ENCODE data around the gene APOC3.
"Not testable (repeated sequence)": the region's sequence is repeated elsewhere in the genome, so short reads cannot be mapped to it uniquely, and the experiment has no call there.

APOC3 gene

DNA sequence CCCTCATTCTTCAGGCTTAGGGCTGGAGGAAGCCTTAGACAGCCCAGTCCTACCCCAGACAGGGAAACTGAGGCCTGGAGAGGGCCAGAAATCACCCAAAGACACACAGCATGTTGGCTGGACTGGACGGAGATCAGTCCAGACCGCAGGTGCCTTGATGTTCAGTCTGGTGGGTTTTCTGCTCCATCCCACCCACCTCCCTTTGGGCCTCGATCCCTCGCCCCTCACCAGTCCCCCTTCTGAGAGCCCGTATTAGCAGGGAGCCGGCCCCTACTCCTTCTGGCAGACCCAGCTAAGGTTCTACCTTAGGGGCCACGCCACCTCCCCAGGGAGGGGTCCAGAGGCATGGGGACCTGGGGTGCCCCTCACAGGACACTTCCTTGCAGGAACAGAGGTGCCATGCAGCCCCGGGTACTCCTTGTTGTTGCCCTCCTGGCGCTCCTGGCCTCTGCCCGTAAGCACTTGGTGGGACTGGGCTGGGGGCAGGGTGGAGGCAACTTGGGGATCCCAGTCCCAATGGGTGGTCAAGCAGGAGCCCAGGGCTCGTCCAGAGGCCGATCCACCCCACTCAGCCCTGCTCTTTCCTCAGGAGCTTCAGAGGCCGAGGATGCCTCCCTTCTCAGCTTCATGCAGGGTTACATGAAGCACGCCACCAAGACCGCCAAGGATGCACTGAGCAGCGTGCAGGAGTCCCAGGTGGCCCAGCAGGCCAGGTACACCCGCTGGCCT, 641 bp downstream of the APOC3 start:
- DNase-seq (ENCODE audit: low spot score), result no peak

DNA sequence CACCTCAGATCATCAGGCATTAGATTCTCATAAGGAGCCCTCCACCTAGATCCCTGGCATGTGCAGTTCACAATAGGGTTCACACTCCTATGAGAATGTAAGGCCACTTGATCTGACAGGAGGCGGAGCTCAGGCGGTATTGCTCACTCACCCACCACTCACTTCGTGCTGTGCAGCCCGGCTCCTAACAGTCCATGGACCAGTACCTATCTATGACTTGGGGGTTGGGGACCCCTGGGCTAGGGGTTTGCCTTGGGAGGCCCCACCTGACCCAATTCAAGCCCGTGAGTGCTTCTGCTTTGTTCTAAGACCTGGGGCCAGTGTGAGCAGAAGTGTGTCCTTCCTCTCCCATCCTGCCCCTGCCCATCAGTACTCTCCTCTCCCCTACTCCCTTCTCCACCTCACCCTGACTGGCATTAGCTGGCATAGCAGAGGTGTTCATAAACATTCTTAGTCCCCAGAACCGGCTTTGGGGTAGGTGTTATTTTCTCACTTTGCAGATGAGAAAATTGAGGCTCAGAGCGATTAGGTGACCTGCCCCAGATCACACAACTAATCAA, 2.2 kb downstream of the APOC3 start:
- no peak for DNase-seq (ENCODE audit: low spot score)

DNA sequence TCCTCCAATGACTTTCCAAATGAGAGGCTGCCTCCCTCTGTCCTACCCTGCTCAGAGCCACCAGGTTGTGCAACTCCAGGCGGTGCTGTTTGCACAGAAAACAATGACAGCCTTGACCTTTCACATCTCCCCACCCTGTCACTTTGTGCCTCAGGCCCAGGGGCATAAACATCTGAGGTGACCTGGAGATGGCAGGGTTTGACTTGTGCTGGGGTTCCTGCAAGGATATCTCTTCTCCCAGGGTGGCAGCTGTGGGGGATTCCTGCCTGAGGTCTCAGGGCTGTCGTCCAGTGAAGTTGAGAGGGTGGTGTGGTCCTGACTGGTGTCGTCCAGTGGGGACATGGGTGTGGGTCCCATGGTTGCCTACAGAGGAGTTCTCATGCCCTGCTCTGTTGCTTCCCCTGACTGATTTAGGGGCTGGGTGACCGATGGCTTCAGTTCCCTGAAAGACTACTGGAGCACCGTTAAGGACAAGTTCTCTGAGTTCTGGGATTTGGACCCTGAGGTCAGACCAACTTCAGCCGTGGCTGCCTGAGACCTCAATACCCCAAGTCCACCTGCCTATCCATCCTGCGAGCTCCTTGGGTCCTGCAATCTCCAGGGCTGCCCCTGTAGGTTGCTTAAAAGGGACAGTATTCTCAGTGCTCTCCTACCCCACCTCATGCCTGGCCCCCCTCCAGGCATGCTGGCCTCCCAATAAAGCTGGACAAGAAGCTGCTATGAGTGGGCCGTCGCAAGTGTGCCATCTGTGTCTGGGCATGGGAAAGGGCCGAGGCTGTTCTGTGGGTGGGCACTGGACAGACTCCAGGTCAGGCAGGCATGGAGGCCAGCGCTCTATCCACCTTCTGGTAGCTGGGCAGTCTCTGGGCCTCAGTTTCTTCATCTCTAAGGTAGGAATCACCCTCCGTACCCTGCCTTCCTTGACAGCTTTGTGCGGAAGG, 2.9 kb downstream of the APOC3 start:
- DNase-seq (ENCODE audit: low spot score), result no peak

DNA sequence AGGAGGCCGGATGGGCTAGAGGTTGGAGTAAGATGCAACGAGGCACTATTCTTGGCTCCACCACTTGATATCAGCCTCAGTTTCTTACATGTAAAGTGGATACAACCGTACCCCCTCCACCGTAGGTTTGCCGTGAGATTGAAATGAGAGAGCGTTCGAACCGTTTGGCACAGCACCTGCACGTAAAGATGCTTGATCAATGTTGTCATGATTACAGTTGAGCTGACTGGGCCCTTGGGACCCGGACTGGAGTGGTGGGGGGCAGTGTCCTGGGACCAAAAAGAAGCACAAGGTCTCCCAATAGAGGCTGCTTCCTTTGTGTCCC, 3.7 kb downstream of the APOC3 start:
- DNase-seq (ENCODE audit: low spot score), result no peak

GRCh38 chr11:116833816-116834534, 4.3 kb downstream of the APOC3 start:
- no peak for DNase-seq (ENCODE audit: low spot score)

DNA sequence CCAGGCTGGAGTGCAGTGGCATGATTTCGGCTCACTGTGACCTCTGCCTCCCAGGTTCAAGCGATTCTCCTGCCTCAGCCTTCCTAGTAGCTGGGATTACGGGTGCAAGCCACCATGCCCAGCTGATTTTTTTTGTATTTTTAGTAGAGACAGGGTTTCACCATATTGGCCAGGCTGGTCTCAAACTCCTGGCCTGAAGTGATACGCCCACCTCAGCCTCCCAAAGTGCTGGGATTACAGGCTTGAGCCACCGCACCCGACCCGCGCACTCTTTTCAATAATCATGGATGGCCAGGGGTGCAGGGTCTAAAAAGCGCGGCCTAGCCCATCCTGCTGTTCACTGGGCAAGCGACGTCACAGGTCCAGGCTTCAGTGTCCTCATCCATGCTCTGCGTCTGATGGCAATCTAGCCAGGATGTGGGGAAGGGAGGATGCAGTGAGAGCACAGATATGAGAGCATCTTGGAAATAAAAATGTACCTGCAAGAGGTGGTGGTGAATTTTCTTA, 4.9 kb downstream of the APOC3 start:
- not testable (repeated sequence) for DNase-seq (ENCODE audit: low spot score)

- no peak for DNase-seq (ENCODE audit: low spot score)
Measured at GRCh38 chr11:116835042-116835772, 5.5 kb downstream of the APOC3 start.

DNA sequence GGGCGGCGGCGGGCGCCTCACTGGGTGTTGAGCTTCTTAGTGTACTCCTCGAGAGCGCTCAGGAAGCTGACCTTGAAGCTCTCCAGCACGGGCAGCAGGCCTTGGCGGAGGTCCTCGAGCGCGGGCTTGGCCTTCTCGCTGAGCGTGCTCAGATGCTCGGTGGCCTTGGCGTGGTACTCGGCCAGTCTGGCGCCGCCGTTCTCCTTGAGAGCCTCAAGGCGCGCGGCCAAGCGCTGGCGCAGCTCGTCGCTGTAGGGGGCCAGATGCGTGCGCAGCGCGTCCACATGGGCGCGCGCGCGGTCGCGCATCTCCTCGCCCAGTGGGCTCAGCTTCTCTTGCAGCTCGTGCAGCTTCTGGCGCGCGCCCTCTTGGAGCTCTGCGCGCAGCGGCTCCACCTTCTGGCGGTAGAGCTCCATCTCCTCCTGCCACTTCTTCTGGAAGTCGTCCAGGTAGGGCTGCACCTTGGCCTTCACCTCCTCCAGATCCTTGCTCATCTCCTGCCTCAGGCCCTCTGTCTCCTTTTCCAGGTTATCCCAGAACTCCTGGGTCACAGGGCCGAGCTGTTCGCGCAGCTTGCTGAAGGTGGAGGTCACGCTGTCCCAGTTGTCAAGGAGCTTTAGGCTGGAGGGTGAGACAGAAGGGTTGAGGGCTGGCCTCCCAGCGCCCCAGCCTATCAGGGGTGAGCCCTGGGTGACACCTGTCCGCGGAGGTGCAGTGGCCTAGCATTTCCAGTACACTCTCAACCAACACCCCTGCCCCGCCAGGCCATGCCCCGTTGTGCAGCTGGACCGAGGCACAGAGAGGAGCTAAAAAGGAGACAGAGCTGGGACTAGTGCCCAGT, 6.3 kb downstream of the APOC3 start:
- DNase-seq (ENCODE audit: low spot score), result peak; percentile 93

GRCh38 chr11:116836632-116836991, 6.9 kb downstream of the APOC3 start:
- no peak for DNase-seq (ENCODE audit: low spot score)

GRCh38 chr11:116837231-116838091, 7.8 kb downstream of the APOC3 start, which contains the start of gene APOA1:
APOA1 (minus strand) TSS chr11:116837622; CDS start chr11:116837387, 235 bp downstream.
- DNase-seq (ENCODE audit: low spot score), result no peak

DNA sequence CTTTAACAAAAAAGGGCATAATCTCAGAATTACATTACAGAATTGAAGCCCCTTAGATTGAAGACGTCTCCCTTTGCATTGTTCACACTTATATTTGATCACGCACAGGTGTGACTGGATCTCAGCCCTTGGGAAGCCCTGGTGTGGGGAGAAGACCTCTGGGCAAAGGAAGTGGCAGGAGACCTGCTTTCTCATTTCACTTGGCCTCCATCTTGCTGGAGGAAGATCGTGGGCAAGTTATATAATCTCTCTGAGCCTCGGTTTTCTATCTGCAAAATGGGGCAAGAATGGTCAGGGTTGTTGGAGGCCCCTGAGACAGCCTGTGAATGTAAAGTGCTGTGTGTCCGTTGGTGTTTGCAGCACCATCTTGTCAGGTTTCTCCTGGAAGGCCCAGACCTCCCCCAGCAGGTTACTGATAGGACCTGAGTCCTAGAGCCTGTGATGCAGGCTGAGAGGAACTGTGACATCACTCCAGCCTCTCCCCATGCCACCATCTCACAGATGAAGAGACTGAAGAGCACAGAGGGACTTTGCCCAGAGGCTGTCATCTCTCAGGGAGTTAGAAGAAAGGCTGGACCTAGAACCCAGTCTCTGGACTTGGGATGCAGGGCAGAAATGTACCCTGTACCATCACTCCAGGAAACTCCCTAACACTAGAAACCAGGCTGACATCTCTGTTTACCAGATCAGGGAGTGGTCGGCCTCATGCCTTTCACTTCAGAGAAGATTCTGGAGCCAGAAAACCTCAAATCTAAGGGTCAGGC, 8.8 kb downstream of the APOC3 start:
- DNase-seq (ENCODE audit: low spot score), result no peak

- DNase-seq (ENCODE audit: low spot score), result peak; percentile 53
Measured at GRCh38 chr11:116840224-116840745, 10.6 kb downstream of the APOC3 start.

DNA sequence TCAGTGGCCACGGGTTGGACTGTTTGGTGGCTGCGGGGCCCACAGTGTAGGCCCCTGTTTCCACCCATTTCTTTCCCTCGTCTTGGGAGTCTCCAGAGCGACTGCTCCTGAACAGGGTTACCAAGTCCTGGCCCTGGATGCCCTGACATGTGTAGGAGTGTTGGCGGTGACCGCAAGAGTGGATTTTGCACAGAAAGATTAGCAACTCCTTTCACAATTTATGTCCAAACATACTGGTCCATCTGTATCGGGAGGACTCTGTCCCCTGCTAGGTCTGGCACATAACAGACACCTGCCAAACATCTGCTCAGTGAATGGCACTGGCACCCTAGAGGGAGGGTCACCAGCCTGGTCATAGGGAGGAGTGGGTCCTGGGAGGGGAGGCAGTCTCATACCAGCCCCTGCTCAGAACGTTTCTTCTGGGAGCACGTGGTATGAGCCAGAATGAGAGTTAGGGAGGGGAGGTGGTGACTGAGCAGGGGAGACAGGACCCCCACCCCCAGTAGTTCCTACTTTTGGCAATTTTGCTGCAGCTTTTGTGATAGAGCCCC, 11.1 kb downstream of the APOC3 start:
- no peak for DNase-seq (ENCODE audit: low spot score)

DNA sequence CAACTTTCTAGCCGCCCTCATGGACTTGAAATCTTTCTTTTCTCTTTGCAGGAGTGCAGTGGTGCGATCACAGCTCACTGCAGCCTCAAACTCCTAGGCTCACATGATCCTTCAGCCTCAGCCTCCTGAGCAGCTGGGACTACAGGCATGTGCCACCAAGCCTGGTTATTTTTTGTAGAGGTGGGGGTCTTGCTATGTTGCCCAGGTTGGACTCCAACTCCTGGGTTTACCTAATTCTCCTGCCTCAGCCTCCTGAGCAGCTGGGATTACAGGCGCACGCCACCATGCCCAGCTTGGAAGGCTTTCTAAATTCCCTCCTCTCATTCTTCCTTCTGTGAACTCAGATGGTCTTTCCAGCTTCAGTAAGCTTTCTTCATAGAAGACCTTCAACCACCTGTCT, 12.4 kb downstream of the APOC3 start:
- no peak for DNase-seq (ENCODE audit: low spot score)

DNA sequence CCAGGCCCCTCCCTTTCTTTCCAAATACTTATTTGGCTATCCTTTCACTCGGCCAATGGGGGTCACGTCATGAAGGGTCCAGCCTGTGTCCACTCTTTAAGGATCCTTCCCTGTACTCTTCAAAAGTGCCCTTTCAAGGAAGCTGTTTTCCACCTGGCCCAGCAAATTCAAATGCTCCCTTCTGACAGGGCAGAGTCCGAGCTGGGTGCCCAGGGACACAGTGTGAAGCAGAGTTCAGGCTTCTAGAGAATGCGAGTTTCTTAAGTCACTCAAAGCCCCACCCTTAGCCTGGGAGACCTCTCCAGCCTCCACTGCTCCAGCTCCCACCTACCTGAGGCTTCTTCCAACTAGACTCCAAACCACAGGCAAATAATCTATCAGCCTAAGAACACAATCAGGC, 13.2 kb downstream of the APOC3 start:
- DNase-seq (ENCODE audit: low spot score), result no peak

- no peak for DNase-seq (ENCODE audit: low spot score)
Measured at GRCh38 chr11:116843661-116844060, 14.0 kb downstream of the APOC3 start.

DNA sequence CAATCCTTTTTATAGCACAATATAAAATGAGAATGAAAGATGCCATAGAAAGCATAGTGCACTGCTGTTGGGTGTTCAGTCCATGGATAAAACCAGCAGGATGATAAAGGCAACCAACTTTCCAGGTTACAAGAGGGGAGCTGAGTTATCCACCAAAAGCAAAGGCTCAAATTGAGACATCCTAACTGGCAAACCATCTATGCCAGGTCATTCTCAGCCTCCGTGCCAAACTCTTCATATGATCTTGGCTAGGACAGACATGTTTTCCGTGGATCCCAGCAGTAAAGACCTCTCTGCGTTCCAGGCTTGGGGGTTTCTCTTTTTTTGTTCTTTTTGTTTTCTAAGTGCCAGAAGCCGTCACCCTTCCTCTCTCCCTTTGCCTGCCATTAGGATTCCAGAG, 15.0 kb downstream of the APOC3 start:
- no peak for DNase-seq (ENCODE audit: low spot score)

DNA sequence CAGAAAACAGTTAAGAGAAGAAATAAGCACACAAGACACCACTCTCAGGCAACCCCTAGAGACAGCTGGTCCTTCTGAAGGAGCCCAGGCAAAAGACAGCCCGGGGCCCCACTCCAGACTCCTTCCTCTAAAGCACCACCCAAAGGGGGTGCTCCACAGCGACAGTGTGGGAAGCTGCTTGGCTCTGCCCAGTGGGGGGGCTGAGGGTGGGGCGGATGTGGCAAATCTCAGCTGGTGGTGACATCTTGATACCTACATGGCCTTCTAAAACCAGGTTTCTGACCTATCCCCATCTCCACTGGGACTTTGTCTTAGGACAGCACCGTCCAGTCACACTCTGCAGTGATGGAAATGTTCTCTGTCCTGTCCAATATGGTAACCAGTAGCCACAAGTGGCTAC, 17.9 kb downstream of the APOC3 start:
- DNase-seq (ENCODE audit: low spot score), result no peak

Measured in hepatic stellate cell (primary cell).